CD4-positive, CD25-positive, alpha-beta regulatory T cell (primary cell): ENCODE measurements around the gene TXNL4B. TPM values are rescaled to one million over a fixed set of nuclear protein-coding genes. Genes with fewer than 3 reads are reported as not detected.

Source experiments
- ATAC-seq, 2 donors: fragments of 150-1000 bp; cut with Tn5 transposase; one replicate each; pipeline ENCODE4 v1.10.0; 2021; ENCODE audit warnings: low read depth in 2 of 2, moderate number of reproducible peaks in 2 of 2, moderate library complexity in 1 of 2
- DNase-seq, 3 donors: peaks; one replicate each; pipeline versions ENCODE4 v3.0.0 to v3.0.0-alpha.2; 2012 to 2022; ENCODE audit warnings: mixed read lengths in 1 of 3
- H3K27ac ChIP-seq: one replicate; pipeline ENCODE4 v1.7.0; 2013; ENCODE audit warnings: mild to moderate bottlenecking, low read length; ENCODE audit not compliant: insufficient read depth, poor library complexity, severe bottlenecking
- H3K27me3 ChIP-seq: one replicate; pipeline ENCODE4 v1.7.0; 2013; ENCODE audit warnings: low read length; ENCODE audit not compliant: control insufficient read depth, insufficient read depth
- H3K36me3 ChIP-seq: one replicate; pipeline ENCODE4 v1.7.0; 2013; ENCODE audit warnings: mild to moderate bottlenecking, low read length, moderate library complexity; ENCODE audit not compliant: control insufficient read depth, insufficient read depth
- H3K4me1 ChIP-seq: 2 replicates; pipeline ENCODE4 v1.7.0; 2013; ENCODE audit warnings: mild to moderate bottlenecking, low read length; ENCODE audit not compliant: insufficient read depth, control insufficient read depth, poor library complexity, severe bottlenecking
- H3K4me3 ChIP-seq: one replicate; pipeline ENCODE4 v1.7.0; 2013; ENCODE audit warnings: low read depth, mild to moderate bottlenecking, low read length, moderate library complexity
- H3K9me3 ChIP-seq, 2 experiments: 1 replicate in 1 of 2; 2 replicates in 1 of 2; pipeline ENCODE4 v1.7.0; 2013; ENCODE audit warnings: low read length in 2 of 2, mild to moderate bottlenecking in 1 of 2, moderate library complexity in 1 of 2; ENCODE audit not compliant: control insufficient read depth in 2 of 2
- H3K27ac Mint-ChIP-seq, 3 donors: one replicate each; pipeline ENCODE4 v1.8.0; 2020 to 2022; ENCODE audit warnings: mild to moderate bottlenecking in 3 of 3, mixed read lengths in 3 of 3, moderate library complexity in 2 of 3
- H3K27me3 Mint-ChIP-seq: one replicate; pipeline ENCODE4 v1.8.0; 2022; ENCODE audit warnings: mild to moderate bottlenecking, mixed read lengths
- H3K36me3 Mint-ChIP-seq: one replicate; pipeline ENCODE4 v1.8.0; 2020; ENCODE audit warnings: mixed read lengths
- H3K4me1 Mint-ChIP-seq, 4 donors: one replicate each; pipeline ENCODE4 v1.8.0; 2020 to 2022; ENCODE audit warnings: mixed read lengths in 4 of 4, mild to moderate bottlenecking in 1 of 4
- H3K4me3 Mint-ChIP-seq, 4 donors: one replicate each; pipeline ENCODE4 v1.8.0; 2020 to 2022; ENCODE audit warnings: mild to moderate bottlenecking in 4 of 4, mixed read lengths in 4 of 4, moderate library complexity in 3 of 4
- H3K9me3 Mint-ChIP-seq, 7 donors: one replicate each; pipeline ENCODE4 v1.8.0; 2020 to 2022; ENCODE audit warnings: mixed read lengths in 7 of 7, mild to moderate bottlenecking in 3 of 7, moderate library complexity in 2 of 7
- polyA plus RNA-seq, 4 donors: library from polyadenylated mRNA; unstranded; fragments of 300-500 nt; fragmentation: Illumina TruSeq; gene quantifications; one replicate each; pipeline ENCODE4 v1.2.3, GENCODE V29; 2021
- total RNA-seq: library from RNA; stranded (reverse); gene quantifications from one replicate; pipeline ENCODE4 v1.2.3, GENCODE V29; 2022

TXNL4B gene
- total and polyA plus RNA-seq, 5 donors from 2014 or later: 12.8 to 18.5 (median 16.2) TPM

DNA sequence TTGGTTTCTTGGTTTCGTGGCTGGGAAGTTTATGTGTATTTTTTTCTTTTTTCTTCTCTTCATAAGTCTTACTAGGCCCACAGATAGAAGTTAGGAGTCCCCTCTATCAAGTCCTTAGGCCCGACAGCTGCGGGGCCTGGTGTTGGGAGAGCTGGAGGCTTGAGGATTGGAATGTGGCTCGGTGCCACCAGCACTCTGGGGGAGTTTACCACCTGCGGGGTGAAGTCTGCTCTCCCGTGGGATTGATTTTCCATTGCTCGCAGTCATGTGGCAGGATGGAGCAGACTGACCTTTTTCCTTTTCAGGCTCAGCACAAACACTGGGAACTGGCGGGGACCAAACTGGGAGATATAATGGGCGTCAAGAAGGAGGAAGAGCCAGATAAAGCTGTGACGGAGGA lies 7.8 kb upstream of the TXNL4B start:
- no peaks in the 10 kb centered on the region for H3K9me3 ChIP-seq
- Mint-ChIP-seq H3K9me3 (no peaks in the 10 kb centered on the region), H3K4me1 (peaks cover 0 to 22% (median 4%) of the 10 kb centered on the region in 4 donors), H3K4me3 (peak overlapping the region in 1 of 4 donors; percentile 84), H3K27me3 (no peaks in the 10 kb centered on the region), H3K27ac (no peak overlapping the region), H3K36me3 (peaks cover 66% of the 10 kb centered on the region)
- peaks cover 98% of the 10 kb centered on the region for H3K36me3 ChIP-seq
- H3K4me3 ChIP-seq: no peak overlapping the region
- ATAC-seq (no peak), DNase-seq (no peak)
- H3K27ac ChIP-seq: no peak overlapping the region
- H3K27me3 ChIP-seq: no peaks in the 10 kb centered on the region
- no peaks in the 10 kb centered on the region for H3K4me1 ChIP-seq

DNA sequence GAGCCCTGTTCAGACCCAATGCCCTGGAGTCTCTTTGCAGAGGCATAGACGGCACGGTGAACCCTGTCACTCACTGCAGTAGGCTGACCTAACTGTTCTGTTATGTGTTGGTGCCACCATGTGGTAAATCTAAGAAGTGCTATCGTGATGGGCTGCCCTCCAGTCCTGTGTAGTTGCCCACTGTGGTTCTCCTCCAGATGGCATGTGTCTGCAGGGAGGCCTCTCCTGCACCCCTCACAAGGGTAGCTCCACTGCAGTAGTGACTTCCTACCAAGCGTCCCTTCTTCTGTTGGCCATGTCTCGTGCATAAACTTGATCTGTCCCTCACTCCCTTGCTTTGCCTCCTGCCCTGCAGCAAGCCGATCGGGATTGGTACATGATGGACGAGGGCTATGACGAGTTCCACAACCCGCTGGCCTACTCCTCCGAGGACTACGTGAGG lies 6.0 kb upstream of the TXNL4B start:
- Mint-ChIP-seq H3K27ac (no peak overlapping the region), H3K27me3 (no peaks in the 10 kb centered on the region), H3K4me1 (peaks cover 0 to 39% (median 17%) of the 10 kb centered on the region in 4 donors), H3K4me3 (peak overlapping the region in 2 of 4 donors; percentile 28 to 45), H3K36me3 (peaks cover 59% of the 10 kb centered on the region), H3K9me3 (no peaks in the 10 kb centered on the region)
- Histone ChIP-seq H3K36me3 (peaks cover 84% of the 10 kb centered on the region), H3K4me1 (peaks cover 17% of the 10 kb centered on the region), H3K9me3 (no peaks in the 10 kb centered on the region), H3K4me3 (no peak overlapping the region), H3K27me3 (no peaks in the 10 kb centered on the region), H3K27ac (no peak overlapping the region)
- ATAC-seq: peak; percentile 74 to 82
- peak; percentile 19 to 72 (median 50) for DNase-seq

DNA sequence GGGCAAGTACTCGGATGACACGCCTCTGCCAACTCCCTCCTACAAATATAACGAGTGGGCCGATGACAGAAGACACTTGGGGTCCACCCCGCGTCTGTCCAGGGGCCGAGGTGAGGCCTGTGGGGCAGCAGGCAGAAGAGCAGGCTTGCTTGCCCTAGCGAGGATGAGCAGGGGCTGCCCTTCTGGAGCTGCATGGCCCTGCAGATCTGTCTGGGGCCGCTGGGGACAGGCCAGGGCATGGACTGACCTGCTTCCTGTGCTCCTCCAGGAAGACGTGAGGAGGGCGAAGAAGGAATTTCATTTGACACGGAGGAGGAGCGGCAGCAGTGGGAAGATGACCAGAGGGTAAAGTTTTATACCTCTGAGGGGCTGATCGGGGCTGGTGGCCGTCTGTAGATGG lies 5.5 kb upstream of the TXNL4B start:
- Mint-ChIP-seq H3K27me3 (no peaks in the 10 kb centered on the region), H3K9me3 (no peaks in the 10 kb centered on the region), H3K36me3 (peaks cover 59% of the 10 kb centered on the region), H3K27ac (no peak overlapping the region), H3K4me1 (peaks cover 0 to 41% (median 19%) of the 10 kb centered on the region in 4 donors), H3K4me3 (peak overlapping the region in 2 of 4 donors; percentile 28 to 45)
- peaks cover 21% of the 10 kb centered on the region for H3K4me1 ChIP-seq
- no peaks in the 10 kb centered on the region for H3K27me3 ChIP-seq
- H3K9me3 ChIP-seq: no peaks in the 10 kb centered on the region
- H3K4me3 ChIP-seq: no peak overlapping the region
- H3K27ac ChIP-seq: no peak overlapping the region
- ATAC-seq (no peak), DNase-seq (no peak)
- peaks cover 79% of the 10 kb centered on the region for H3K36me3 ChIP-seq

DNA sequence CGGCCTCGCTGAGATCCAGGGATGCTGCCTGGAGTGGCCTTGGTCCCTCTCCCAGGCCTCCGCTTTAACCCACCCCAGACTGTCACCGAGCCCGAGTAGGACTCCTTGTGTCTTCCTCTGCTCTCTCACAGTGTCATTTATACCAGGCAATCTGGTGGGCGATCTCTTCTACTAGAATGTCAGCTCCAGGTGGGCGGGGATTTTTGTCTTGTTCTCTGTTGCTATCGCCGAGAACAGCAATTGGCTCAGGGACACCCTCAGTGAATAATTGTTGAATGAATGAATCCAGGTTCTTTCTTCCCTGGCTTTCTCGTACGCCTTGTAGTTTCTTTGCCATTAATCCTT lies 818 bp upstream of the TXNL4B start:
- Histone ChIP-seq H3K27ac (peak overlapping the region; percentile 95), H3K4me1 (peaks cover 42% of the 10 kb centered on the region), H3K9me3 (no peaks in the 10 kb centered on the region), H3K27me3 (no peaks in the 10 kb centered on the region), H3K36me3 (peaks cover 45% of the 10 kb centered on the region), H3K4me3 (peak overlapping the region; percentile 89)
- DNase-seq: peak in 1 of 3 donors; percentile 36
- peaks cover 27 to 73% (median 45%) of the 10 kb centered on the region in 4 donors for H3K4me1 Mint-ChIP-seq
- peaks cover 41% of the 10 kb centered on the region for H3K36me3 Mint-ChIP-seq
- no peaks in the 10 kb centered on the region for H3K27me3 Mint-ChIP-seq
- ATAC-seq: no peak
- H3K9me3 Mint-ChIP-seq: no peaks in the 10 kb centered on the region
- peak overlapping the region; percentile 98 to 99 (median 99) for H3K27ac Mint-ChIP-seq
- peak overlapping the region; percentile 95 to 99 (median 98) for H3K4me3 Mint-ChIP-seq

DNA sequence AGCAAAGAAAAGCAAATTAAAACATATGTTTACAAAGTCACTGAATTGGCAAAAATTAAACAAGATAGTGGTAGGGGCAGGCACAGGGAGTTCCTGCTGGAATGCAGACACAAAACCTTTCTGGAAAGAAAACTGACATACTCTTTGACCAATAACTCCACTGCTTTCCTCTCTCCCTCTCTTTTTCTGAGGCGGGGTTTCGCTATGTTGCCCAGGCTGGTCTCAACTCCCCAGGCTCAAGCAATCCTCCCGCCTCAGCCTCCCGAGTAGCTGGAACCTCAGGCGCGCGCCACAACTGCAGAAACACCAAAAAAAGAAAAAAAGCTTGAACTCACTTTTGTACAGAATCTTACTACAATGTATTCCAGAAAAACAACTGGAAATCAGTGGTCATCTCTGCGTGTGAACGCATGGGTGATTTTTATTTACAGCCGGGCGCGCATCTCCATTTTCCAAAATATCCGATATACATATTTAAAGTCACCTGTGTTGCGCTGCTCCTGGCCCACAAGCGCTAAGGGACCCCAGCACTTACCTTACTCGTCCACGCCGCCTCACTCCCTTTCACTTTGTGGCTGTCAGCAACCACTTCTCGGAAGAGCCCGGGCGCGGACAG lies 480 bp downstream of the TXNL4B start:
- Histone ChIP-seq H3K27ac (peak overlapping the region; percentile 95), H3K4me1 (peaks cover 42% of the 10 kb centered on the region), H3K4me3 (peak overlapping the region; percentile 89), H3K27me3 (no peaks in the 10 kb centered on the region), H3K36me3 (peaks cover 44% of the 10 kb centered on the region), H3K9me3 (no peaks in the 10 kb centered on the region)
- Mint-ChIP-seq H3K4me3 (peak overlapping the region; percentile 95 to 99 (median 98)), H3K9me3 (no peaks in the 10 kb centered on the region), H3K27ac (peak overlapping the region; percentile 98 to 99 (median 99)), H3K27me3 (no peaks in the 10 kb centered on the region), H3K36me3 (peaks cover 40% of the 10 kb centered on the region), H3K4me1 (peaks cover 27 to 68% (median 43%) of the 10 kb centered on the region in 4 donors)
- ATAC-seq: peak; percentile 7 to 8
- peak in 1 of 3 donors; percentile 18 for DNase-seq

DNA sequence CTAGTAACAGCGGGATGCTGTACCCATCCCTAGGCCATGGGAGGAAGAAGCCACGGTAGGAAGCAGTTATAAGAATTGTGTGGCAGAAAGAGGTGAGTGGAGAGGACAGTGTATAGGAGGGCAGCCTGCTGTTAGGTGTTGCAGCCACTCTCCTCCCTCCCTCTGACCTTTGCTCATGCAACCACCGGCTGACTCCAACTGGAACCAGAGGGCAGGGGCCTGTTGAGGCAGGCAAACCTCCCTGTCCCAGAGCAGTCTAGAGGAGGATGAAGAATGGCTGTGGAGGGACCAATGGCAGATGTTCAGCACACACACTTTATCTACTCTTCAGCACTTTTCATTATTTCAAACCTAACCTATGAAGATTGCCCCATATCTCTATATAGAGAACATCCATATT lies 2.2 kb downstream of the TXNL4B start:
- DNase-seq: no peak
- Histone ChIP-seq H3K4me1 (peaks cover 42% of the 10 kb centered on the region), H3K27me3 (no peaks in the 10 kb centered on the region), H3K36me3 (peaks cover 43% of the 10 kb centered on the region), H3K9me3 (no peaks in the 10 kb centered on the region), H3K27ac (no peak overlapping the region), H3K4me3 (peak overlapping the region; percentile 2)
- ATAC-seq: no peak
- Mint-ChIP-seq H3K4me3 (peak overlapping the region; percentile 62 to 99 (median 97)), H3K9me3 (peaks cover 0 to 1% (median 0%) of the 10 kb centered on the region in 7 donors), H3K27ac (peak overlapping the region; percentile 0 to 66 (median 17)), H3K4me1 (peaks cover 27 to 55% (median 42%) of the 10 kb centered on the region in 4 donors), H3K27me3 (no peaks in the 10 kb centered on the region), H3K36me3 (peaks cover 28% of the 10 kb centered on the region)

DNA sequence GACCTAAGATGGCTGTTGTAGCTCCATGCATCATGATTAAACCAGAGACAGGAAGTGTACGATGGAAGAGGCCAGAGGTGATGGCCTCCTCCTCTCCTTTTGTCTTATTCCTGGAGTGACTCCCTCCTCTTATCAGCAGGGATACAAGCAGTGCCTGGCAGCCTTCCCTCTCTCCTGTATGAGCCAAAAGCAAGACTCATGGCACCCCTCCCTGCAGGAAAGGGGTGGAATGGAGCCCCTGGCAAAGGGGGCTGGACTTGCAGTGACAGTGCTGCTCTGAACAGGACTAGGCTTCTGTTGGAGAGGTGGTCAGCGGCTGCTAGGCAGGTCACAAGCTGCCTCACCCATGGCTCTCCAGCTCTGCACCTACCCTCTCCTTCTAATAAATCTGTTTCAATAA lies 8.4 kb downstream of the TXNL4B start:
- no peak for DNase-seq
- H3K4me3 Mint-ChIP-seq: no peak overlapping the region
- no peaks in the 10 kb centered on the region for H3K27me3 Mint-ChIP-seq
- H3K27me3 ChIP-seq: no peaks in the 10 kb centered on the region
- H3K4me3 ChIP-seq: no peak overlapping the region
- no peaks in the 10 kb centered on the region for H3K4me1 ChIP-seq
- peaks cover 0 to 7% (median 2%) of the 10 kb centered on the region in 4 donors for H3K4me1 Mint-ChIP-seq
- ATAC-seq: no peak
- H3K27ac Mint-ChIP-seq: no peak overlapping the region
- peaks cover 0 to 8% (median 2%) of the 10 kb centered on the region in 7 donors for H3K9me3 Mint-ChIP-seq
- H3K36me3 Mint-ChIP-seq: peaks cover 46% of the 10 kb centered on the region
- H3K27ac ChIP-seq: no peak overlapping the region
- H3K36me3 ChIP-seq: peaks cover 51% of the 10 kb centered on the region
- peaks cover 4 to 9% of the 10 kb centered on the region in 2 experiments for H3K9me3 ChIP-seq

DNA sequence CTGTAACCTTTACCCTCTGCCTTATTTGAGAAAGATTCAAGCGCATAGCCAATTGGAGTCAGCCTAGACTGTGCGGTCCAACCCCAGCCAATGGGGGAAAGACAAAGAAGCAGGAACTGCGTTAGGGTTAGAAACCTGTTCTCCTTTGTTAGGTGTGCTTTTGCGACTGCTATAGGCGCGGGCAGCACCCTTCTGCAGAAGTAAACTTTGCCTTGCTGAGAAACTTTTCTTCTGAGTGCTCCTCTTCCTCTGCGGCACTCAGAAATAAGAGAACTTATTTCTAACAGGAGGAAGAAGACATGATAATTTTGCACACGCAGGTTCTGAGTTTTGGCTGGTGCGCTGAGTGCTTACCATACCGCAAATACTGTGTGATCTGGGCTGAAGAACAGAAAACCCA lies 9.0 kb downstream of the TXNL4B start:
- Histone ChIP-seq H3K9me3 (peaks cover 4 to 9% of the 10 kb centered on the region in 2 experiments), H3K27ac (no peak overlapping the region), H3K4me3 (no peak overlapping the region), H3K27me3 (no peaks in the 10 kb centered on the region), H3K36me3 (peaks cover 46% of the 10 kb centered on the region), H3K4me1 (no peaks in the 10 kb centered on the region)
- Mint-ChIP-seq H3K4me1 (peaks cover 0 to 7% (median 1%) of the 10 kb centered on the region in 4 donors), H3K36me3 (peaks cover 41% of the 10 kb centered on the region), H3K4me3 (no peak overlapping the region), H3K27ac (no peak overlapping the region), H3K27me3 (no peaks in the 10 kb centered on the region), H3K9me3 (peaks cover 0 to 8% (median 2%) of the 10 kb centered on the region in 7 donors)
- ATAC-seq (no peak), DNase-seq (no peak)
